Effector CD4-positive, alpha-beta T cell (primary cell): ENCODE measurements around the gene SMIM5.
A peak's percentile ranks its signal among the peaks of the same experiment; 100 is the strongest.

Experiments used
- DNase-seq: peaks from one replicate; pipeline ENCODE4 v3.0.0-alpha.2; 2020

SMIM5 gene

GRCh38 chr17:75641343-75641742, 8.1 kb downstream of the SMIM5 start:
- DNase-seq, result no peak

- DNase-seq, result no peak
Measured at GRCh38 chr17:75642182-75642783, 9.0 kb downstream of the SMIM5 start.

GRCh38 chr17:75642784-75643642, 9.8 kb downstream of the SMIM5 start:
- DNase-seq, result no peak

GRCh38 chr17:75643643-75644017, 10.4 kb downstream of the SMIM5 start:
- DNase-seq, result no peak

GRCh38 chr17:75645501-75645888, 12.3 kb downstream of the SMIM5 start:
- DNase-seq, result no peak

- DNase-seq, result no peak
Measured at GRCh38 chr17:75645889-75646637, 12.8 kb downstream of the SMIM5 start.

- no peak for DNase-seq
Measured at GRCh38 chr17:75646638-75646992, 13.4 kb downstream of the SMIM5 start.

GRCh38 chr17:75647061-75647460, 13.8 kb downstream of the SMIM5 start:
- no peak for DNase-seq

GRCh38 chr17:75647921-75648320, 14.7 kb downstream of the SMIM5 start:
- no peak for DNase-seq

- DNase-seq, result no peak
Measured at GRCh38 chr17:75649687-75650086, 16.5 kb downstream of the SMIM5 start.

GRCh38 chr17:75650874-75651273, 17.6 kb downstream of the SMIM5 start:
- DNase-seq, result no peak

- no peak for DNase-seq
Measured at GRCh38 chr17:75652341-75652740, 19.1 kb downstream of the SMIM5 start.

GRCh38 chr17:75652934-75653549, 19.8 kb downstream of the SMIM5 start:
- DNase-seq, result no peak

- DNase-seq, result no peak
Measured at GRCh38 chr17:75654176-75654575, 20.9 kb downstream of the SMIM5 start.

GRCh38 chr17:75658237-75658636, 25.0 kb downstream of the SMIM5 start:
- no peak for DNase-seq

GRCh38 chr17:75661531-75661930, 28.3 kb downstream of the SMIM5 start:
- DNase-seq, result no peak

- DNase-seq, result no peak
Measured at GRCh38 chr17:75662511-75662910, 29.3 kb downstream of the SMIM5 start.

- no peak for DNase-seq
Measured at GRCh38 chr17:75664099-75664549, 30.9 kb downstream of the SMIM5 start.

GRCh38 chr17:75665981-75666380, 32.7 kb downstream of the SMIM5 start:
- DNase-seq, result no peak

GRCh38 chr17:75666959-75667790, 33.9 kb downstream of the SMIM5 start, which contains the start of the genes RECQL5 and SAP30BP:
Gene RECQL5, minus strand, starts transcription at chr17:75667154. Its CDS starts 597 bp downstream, at chr17:75666557.
Gene SAP30BP, plus strand, starts transcription at chr17:75667338. Its CDS starts 35 bp downstream, at chr17:75667373.
- DNase-seq, result peak; percentile 99

GRCh38 chr17:75667825-75668224, 34.6 kb downstream of the SMIM5 start:
- DNase-seq, result no peak

GRCh38 chr17:75668489-75668888, 35.3 kb downstream of the SMIM5 start:
- DNase-seq, result no peak
